ENCODE data around the gene TPM1. TPM values are rescaled to one million over a fixed set of nuclear protein-coding genes. Genes with fewer than 3 reads are reported as not detected.

Gene TPM1
- total RNA-seq, 3 donors from 2014 or later: 333 to 609 (median 575) TPM

GRCh38 chr15:63067976-63068743 is 25.6 kb downstream of the TPM1 start:
- TF ChIP-seq POLR2A (IDR thresholded peaks at IDR 0.05): no peak
- Histone ChIP-seq H3K36me3 (no peaks in the 10 kb centered on the region), H3K9me3 (no peaks in the 10 kb centered on the region), H3K27ac (peak overlapping the region in 1 of 2 donors; percentile 22), H3K4me1 (no peaks in the 10 kb centered on the region), H3K27me3 (no peaks in the 10 kb centered on the region), H3K4me3 (no peak overlapping the region)
- DNase-seq (ENCODE audit: low spot score in 2 of 2): no peak
- intact Hi-C loops (cut with DNase I; ENCODE audit: low total_unique reads): no loop called here

- Histone ChIP-seq H3K9me3 (no peaks in the 10 kb centered on the region), H3K36me3 (no peaks in the 10 kb centered on the region), H3K4me3 (no peak overlapping the region), H3K27me3 (no peaks in the 10 kb centered on the region), H3K27ac (peak overlapping the region in 1 of 2 donors; percentile 2), H3K4me1 (no peaks in the 10 kb centered on the region)
- no peak for TF ChIP-seq POLR2A (IDR thresholded peaks at IDR 0.05)
- no peak for TF ChIP-seq CTCF (IDR thresholded peaks at IDR 0.05)
- TF ChIP-seq POLR2AphosphoS5 (IDR thresholded peaks at IDR 0.05): no peak
- no peak for DNase-seq (ENCODE audit: low spot score in 2 of 2)
- intact Hi-C loops (cut with DNase I; ENCODE audit: low total_unique reads): no loop called here
Measured at GRCh38 chr15:63069616-63070090, 27.1 kb downstream of the TPM1 start.

- intact Hi-C loops (cut with DNase I; ENCODE audit: low total_unique reads): no loop called here
- H3K27ac ChIP-seq: no peak overlapping the region
- no peak overlapping the region for H3K4me3 ChIP-seq
- H3K27me3 ChIP-seq: no peaks in the 10 kb centered on the region
- H3K4me1 ChIP-seq: no peaks in the 10 kb centered on the region
- TF ChIP-seq POLR2AphosphoS5 (IDR thresholded peaks at IDR 0.05): no peak
- no peak for DNase-seq (ENCODE audit: low spot score in 2 of 2)
- no peaks in the 10 kb centered on the region for H3K36me3 ChIP-seq
- no peaks in the 10 kb centered on the region for H3K9me3 ChIP-seq
Measured at GRCh38 chr15:63070681-63071129, 28.2 kb downstream of the TPM1 start.

GRCh38 chr15:63071288-63071909 is 28.9 kb downstream of the TPM1 start:
- Histone ChIP-seq H3K4me1 (no peaks in the 10 kb centered on the region), H3K27me3 (no peaks in the 10 kb centered on the region), H3K27ac (no peak overlapping the region), H3K4me3 (no peak overlapping the region), H3K36me3 (no peaks in the 10 kb centered on the region), H3K9me3 (no peaks in the 10 kb centered on the region)
- intact Hi-C loops (cut with DNase I; ENCODE audit: low total_unique reads): no loop called here
- TF ChIP-seq POLR2AphosphoS5 (IDR thresholded peaks at IDR 0.05) (peak in 1 of 3 donors; percentile 8), CTCF (IDR thresholded peaks at IDR 0.05) (no peak)
- DNase-seq (ENCODE audit: low spot score in 2 of 2): no peak

- Histone ChIP-seq H3K9me3 (no peaks in the 10 kb centered on the region), H3K4me3 (no peak overlapping the region), H3K4me1 (no peaks in the 10 kb centered on the region), H3K36me3 (no peaks in the 10 kb centered on the region), H3K27me3 (no peaks in the 10 kb centered on the region), H3K27ac (no peak overlapping the region)
- no peak for DNase-seq (ENCODE audit: low spot score in 2 of 2)
- TF ChIP-seq POLR2AphosphoS5 (IDR thresholded peaks at IDR 0.05) (no peak), CTCF (IDR thresholded peaks at IDR 0.05) (no peak), POLR2A (IDR thresholded peaks at IDR 0.05) (no peak)
- intact Hi-C loops (cut with DNase I; ENCODE audit: low total_unique reads): no loop called here
Measured at GRCh38 chr15:63072023-63072650, 29.6 kb downstream of the TPM1 start.

GRCh38 chr15:63072809-63073277 is 30.3 kb downstream of the TPM1 start:
- intact Hi-C loops (cut with DNase I; ENCODE audit: low total_unique reads): no loop called here
- no peak for DNase-seq (ENCODE audit: low spot score in 2 of 2)
- no peak overlapping the region for H3K27ac ChIP-seq
- H3K4me3 ChIP-seq: no peak overlapping the region
- H3K36me3 ChIP-seq: no peaks in the 10 kb centered on the region
- H3K27me3 ChIP-seq: no peaks in the 10 kb centered on the region
- TF ChIP-seq CTCF (IDR thresholded peaks at IDR 0.05): no peak
- TF ChIP-seq POLR2AphosphoS5 (IDR thresholded peaks at IDR 0.05): peak in 1 of 3 donors; percentile 55
- H3K9me3 ChIP-seq: no peaks in the 10 kb centered on the region
- no peaks in the 10 kb centered on the region for H3K4me1 ChIP-seq

Measured in breast epithelium (tissue), 4 donors.